Posterior cingulate gyrus (tissue), 11 donors: ENCODE results near the gene TRIM29.
A peak's percentile ranks its signal among the peaks of the same experiment; 100 is the strongest.

Experiments
- DNase-seq, 10 donors: peaks; one replicate each; pipeline versions ENCODE4 v3.0.0 to v3.0.0-alpha.2; 2020 to 2021; ENCODE audit warnings: mixed read lengths in 3 of 10
- intact Hi-C: fragments of 100-400 bp; cut with DNase I; formaldehyde crosslinking; loops from one replicate; pipeline ENCODE4 v1.15.1; 2023

The TRIM29 gene

DNA sequence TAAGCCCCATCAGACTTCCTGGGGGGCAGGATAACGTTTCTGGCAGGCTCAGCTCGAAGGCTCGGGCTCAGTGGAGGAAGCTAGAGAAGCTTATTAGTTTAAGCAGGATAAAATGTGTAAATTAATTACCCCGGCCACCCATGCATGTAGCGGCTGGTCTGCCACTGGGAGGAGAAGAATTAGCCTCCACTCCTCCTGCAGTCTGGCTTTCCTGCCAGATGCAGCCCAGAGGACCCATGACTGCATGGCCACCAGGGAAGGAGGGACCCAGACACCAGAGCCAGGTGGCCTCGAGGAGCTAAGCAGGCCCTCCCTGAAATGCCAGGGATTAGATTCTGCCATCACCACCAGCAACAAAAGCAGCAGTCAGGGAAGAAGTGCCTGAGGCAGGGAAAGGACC is 32.3 kb downstream of the TRIM29 start:
- DNase-seq: peak in 1 of 10 donors; percentile 39
- intact Hi-C loops: no loop called here

DNA sequence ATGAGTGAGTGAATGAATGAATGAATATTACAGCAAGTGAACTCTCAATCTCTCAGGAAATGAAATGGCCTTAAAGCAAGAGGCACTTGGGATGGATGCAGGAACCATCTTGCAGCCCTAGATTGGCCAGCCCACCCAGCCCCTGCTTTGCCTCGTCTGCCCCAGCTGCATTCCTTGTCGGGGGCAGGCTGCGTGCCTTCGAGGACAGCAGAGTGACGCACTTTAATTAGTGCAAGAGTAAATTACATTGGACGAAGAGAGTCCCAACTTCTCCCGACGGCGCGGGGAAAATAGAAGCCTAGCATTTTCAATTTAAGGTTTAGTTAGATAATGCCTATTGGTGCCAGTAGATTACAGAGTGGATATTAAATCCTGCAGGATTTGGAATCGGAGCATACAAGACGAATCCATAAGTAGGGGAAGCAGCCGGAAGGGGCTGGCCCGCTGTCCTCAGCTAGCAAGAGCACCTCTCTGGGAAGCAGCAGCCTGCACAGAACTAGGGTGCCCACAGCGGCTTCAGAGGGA is 33.8 kb downstream of the TRIM29 start:
- DNase-seq: peak in 1 of 10 donors; percentile 63
- intact Hi-C loops: no loop called here

DNA sequence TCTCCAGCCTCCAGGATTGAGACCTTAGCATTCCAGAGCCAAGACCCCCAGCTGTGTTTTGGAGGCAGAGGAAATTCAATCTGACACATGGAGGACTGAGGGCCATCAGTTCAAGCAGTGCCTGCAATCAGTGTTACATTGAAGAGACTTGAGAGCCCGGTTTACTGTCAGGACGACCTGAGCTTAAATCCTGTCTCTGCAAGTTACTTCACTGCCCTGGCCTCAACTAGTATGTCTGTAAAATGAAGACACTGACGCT is 35.1 kb downstream of the TRIM29 start:
- no peak for DNase-seq
- intact Hi-C loops: no loop called here

DNA sequence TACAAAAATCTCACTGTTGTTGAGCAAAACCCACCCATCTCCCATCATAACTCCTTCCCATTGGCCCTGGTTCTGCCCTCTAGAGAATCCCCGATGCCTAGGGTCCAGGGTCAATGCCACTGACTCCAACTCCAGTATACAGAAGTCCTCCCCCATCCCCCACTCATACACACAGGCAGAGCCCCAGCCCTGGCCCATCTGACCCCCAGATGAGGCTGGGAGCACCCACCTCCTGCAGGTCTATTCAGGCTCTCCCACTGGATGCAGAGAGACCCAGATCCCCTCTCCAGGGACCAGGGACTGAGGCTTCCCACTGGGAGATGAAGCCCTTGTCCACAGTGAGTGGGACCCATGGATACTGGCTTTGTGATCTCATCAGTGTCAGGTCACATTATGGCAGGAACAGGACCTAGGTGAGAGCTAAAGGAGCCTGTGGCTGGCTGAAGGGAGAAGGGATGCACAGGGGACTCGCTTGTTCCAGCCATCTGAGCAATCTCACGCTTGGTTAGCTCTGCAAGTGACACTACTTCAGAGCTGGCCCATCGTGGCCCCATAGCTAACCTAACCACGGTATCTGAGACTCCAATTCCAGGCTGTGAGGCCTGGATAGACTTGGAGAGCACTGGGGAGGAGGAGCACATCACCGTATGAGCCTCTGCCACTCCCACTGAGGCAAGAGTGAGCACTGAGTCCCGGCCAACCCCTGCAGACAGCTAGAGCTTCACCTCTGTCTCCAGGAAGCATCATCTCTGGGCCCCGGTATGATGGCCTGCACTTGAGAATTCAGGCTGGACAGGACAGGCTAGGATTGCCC is 35.7 kb downstream of the TRIM29 start:
- intact Hi-C loops: no loop called here
- DNase-seq: peak in 3 of 10 donors; percentile 27 to 68 (median 62)

DNA sequence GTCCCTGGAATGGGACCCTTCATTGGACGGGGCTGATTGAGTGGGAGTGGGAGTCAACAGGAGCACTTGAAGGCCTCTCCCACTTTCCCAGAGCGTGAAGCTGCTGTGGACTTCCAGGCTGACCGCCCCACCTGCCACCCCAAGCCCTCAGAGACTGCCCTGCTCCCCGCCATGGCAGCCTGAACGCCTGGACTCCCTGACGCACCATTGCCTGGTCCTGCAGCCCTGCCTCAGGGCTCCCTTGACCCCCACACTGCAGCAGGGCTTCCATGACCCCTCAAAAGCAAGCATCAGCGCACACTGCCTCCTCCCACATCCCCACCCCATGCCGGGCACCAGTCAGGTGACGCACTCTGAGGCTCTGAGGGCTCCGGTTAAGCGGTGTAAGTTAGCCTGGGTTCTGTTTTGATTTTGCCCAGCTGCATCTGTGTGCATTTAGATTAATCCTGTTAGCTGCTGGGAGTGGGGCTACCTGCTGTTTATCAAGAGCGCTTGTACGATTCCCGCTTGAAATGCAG is 39.4 kb downstream of the TRIM29 start:
- intact Hi-C loops: no loop called here
- DNase-seq: peak in 2 of 10 donors; percentile 36 to 67

DNA sequence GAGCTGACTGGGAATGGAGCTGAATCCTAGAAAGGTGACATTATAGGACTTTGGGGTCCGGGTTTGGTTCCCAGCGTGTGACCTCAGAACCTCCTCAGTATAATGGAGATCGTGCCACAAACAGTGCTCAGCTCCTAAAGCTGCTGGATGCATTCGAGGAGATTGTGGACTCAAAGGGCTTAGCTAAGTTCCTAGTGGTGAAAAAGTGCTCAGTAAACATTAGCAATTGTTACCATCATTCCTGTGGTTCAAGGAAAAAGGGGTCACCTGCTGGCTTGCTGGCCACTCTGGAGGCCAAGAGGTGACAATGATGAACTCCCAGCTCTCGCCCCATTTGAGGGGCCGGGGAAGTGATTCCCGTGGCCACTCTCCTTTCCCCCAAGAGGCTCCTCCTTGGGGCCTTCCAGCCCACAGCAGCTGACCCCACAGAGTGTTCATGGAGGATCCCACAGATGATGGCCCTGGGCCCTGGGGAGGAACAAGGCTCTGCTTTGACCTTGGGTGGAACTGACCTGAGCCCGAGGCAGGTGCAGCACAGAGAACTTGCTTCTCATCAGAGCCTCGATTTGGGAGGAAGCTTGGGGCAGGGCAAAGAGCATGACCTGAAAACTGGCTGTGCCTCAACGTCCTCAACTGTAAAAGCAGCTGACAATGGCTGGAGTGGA is 40.1 kb downstream of the TRIM29 start:
- intact Hi-C loops: no loop called here
- DNase-seq: peak in 2 of 10 donors; percentile 19 to 75

DNA sequence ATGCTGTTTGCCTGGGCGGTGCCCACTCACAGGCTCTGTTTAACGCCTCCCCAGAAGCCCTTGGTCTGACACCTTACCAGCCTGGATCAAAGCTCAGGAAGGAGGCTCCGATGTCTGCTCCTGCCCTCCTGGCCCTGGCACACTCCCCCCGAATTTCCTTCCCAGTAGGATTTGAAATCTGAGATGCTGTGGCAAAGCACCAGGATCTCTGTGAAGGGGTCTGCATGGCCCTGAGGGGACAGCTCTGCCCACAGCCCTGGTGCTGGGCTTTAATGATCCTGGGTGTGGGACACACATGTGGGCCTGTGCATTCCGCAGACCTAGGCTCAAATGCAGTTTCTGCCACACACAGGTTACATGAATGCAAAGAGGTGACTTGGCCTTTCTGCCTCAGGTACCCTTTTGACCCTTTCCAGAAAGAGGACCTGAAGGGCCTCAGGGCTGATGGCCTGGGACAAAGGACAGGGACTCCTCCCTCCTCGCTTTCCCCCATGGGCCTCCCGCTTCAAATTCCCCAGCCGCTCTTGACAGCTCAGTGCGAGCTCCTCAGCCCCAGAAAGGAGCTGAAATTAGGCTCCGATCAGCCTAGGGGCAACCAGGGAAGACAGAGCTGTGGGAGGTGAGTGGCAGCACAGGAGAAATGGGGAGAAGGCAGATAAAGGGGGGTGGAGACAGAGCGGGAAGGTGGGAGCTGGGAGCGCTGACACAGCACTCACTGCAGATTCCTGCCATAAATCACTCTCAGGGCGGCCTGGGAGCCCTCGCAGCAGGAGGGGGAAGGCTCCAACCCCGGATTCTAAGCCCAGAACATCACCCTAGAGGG is 41.3 kb downstream of the TRIM29 start:
- intact Hi-C loops: no loop called here
- peak in 2 of 10 donors; percentile 40 to 68 for DNase-seq

DNA sequence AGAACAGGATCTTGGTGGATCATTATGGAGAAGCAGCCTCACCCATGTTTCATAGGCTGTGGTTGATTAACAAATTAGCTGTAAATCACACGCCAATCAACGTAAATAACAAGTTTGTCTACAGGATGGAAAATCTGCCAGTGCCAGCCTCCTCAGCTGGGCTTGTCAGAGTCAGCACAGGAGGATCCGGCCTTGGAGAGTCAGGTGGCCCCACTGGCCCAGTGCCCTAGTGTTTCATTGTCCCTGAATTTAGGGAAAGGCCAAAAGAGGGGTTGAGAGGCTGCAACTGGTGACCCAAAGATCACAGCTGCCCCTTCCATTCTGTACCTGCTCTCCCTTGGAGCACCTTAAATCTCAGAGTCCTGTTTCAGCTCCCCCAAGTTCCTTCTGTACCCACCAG is 42.4 kb downstream of the TRIM29 start:
- DNase-seq: peak in 2 of 10 donors; percentile 38 to 61
- intact Hi-C loops: no loop called here

DNA sequence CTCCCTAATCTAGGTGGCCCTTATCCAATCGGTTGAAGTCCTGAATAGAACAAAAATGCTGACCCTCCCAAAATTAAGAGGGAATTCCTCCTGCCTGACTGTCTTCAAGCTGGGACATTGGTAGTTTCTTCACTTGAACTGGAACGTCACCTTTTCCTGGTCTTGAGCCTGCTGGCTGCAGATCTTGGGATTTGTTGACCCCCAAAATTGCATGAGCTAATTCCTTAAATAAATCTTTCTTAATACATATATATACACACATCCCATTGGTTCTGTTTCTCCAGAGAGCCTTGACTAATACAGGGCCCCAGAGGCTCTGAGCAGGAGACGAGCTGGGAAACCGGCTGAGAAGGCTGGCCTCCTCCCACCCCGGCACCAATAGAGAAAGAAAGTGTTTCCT is 46.2 kb downstream of the TRIM29 start:
- DNase-seq: peak in 2 of 10 donors; percentile 5 to 42
- intact Hi-C loops: no loop called here

DNA sequence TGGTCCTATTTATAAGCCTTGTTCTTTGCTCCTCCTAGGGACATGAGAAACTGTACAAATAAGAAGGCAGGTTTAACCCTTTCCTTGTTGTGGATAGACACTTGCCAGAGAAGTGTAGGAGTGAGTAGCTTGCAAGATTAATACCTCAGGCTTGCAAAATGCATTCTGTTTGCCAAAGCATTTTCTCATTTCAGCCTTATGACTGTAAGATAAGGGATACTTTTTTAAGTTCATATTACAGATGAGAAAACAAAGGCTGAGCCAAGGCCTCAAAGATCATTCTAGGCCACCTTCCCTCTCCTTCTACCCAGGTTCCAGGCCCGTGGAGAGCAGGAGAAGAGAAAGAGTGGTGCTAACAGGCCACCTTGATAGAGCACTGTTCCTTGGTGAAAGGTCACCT is 46.8 kb downstream of the TRIM29 start:
- DNase-seq: peak in 1 of 10 donors; percentile 16
- intact Hi-C loops: no loop called here

DNA sequence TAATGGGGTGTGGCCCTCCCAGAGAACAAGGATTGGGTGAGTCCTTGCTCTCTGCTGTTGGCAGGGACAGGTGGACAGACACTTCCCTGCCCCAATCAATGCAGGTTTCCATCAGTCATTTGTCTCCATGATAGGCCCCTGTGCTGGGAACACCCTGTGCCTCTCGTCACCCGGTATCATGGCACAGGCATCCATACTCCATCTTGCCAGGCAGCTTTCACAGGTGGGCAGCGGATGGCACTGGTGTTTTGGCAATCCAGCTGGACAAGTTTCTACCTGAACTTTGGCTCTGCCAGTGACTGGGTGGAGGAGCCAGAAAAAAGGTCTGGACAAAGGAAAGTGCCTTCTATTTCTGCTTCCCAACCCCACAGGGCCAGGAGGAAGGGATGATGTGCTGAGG is 47.5 kb downstream of the TRIM29 start:
- peak in 2 of 10 donors; percentile 30 to 58 for DNase-seq
- intact Hi-C loops: no loop called here

DNA sequence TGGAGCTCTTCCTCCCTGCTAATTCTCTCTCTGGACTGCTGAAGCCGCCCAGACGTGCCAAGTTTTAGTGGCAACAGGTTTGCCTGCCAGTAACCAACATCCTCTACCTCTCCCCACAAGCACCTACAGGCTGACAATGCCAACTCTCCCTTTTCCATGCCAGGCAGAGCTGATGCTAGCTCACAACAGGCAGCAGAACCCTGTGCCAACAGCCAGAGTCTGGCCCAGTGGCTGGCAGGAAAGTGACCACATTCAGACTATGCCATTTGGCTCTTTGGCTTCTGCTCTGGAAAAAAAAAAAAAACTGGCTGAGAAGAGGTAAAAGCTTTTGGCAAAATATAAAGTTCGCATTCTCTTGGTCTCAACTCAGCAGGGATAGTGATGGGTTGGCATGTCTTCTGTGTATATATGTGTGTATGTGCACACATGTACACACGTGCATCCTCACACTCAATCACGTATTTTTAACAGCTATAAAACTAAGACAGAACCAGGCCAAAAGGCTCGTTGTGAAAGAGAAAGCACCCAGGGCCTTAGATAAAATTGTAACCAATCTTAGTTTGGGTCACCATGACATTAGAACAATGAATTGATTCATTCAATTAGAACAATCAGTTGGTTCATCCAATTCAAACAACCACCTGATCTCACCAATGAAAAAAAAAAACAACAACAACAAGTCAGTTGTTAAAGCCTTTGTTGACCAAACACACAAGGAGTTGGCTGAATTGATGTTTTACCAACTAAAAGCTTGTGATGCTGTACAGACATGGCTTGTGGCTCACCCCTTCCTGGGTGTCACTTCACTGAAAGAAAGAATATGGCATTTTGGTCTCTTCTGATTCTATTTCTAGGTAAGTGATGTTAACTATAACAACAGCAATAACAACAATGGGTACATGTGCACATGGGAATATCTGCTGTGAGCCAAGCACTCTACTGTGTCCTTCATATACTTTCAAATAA is 48.6 kb downstream of the TRIM29 start:
- intact Hi-C loops: loop anchor here (5.0 kb wide), 1 partner anchor 112 kb away; no protein-coding TSS in a partner anchor
- peak in 9 of 10 donors; percentile 28 to 92 (median 55) for DNase-seq

DNA sequence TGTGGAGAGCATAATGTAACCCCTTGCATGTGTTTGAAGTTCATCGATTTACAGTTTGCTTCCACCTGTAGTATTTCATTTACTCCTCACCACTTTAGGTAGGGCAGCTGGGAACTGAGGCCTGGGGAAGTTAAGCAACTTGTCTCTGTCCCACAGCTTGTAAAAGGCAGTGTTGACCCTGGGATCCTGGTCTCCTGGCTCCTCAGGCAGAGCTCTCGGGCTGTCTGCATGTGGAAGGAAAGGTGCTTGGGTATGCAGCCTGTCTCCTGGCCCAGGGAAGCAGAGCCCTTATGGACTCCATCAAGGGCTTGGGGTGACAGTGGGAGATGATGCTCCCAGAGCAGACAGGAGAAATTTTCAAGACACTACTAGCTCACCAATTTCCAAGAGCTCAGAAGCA is 49.9 kb downstream of the TRIM29 start:
- intact Hi-C loops: loop anchor here (5.0 kb wide), 1 partner anchor 111 kb away; no protein-coding TSS in a partner anchor
- DNase-seq: peak in 2 of 10 donors; percentile 58 to 71

DNA sequence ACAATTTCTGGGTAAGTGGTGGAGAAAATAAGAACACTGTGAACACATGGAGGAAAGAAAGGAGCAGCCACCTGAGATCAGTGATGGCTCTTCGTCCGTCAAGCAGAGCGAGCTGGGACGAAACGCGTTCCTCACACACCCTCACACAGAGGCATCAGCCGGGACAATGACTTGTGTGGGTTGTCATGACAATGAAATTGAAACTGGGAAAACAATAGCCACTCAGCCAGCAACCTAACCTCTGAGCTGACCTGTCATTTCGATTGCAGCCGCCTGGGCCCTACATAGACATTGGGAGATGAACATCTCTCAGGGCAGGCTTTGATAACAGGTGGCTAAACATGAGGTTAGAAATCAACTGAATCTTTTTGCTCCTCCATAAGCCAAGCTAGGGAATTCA is 51.3 kb downstream of the TRIM29 start:
- DNase-seq: peak in 3 of 10 donors; percentile 31 to 74 (median 70)
- intact Hi-C loops: loop anchor here (5.0 kb wide), 1 partner anchor 109 kb away; no protein-coding TSS in a partner anchor

DNA sequence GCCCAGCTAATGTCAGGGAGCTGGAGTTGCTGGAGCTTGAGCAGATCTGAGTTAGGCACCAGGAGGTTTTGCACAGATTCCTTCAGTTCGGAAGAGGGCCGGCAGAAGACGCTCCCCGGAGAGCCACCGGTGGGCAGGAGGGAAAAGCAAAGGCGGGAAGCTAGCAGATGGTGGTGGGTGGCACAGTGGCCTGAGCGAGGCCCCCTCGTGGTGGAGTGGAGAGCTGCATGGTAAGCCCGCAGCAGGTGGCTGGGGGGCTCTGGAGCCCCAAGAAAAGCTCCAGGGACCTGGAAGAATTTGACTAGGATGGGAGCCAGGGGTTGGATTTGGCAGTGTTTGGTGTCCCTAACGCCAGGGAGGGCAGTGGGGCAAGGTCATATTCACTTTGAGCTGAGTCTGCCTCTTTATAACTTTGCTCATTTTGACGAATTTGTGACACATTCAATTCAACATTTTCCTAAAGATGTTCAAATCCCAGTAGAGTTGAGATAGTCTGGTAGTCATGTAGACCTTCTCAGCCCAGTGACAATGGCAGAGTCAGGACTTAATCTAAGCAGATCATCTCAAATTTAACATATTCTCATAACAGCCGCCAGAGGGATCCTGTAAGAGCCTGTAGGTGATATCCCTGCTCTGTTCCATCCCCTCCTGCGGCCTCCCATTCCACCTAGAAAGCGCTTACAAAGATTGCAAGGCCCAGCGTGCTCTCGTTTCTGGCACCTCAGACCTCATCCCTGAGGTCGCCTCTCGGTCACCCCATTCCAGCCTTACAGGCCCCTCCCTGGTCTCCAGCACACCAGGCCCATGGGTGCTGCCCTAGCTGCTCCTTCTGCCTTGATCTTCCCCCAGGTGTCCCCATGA is 57.9 kb downstream of the TRIM29 start:
- intact Hi-C loops: no loop called here
- peak in 2 of 10 donors; percentile 25 to 92 for DNase-seq

DNA sequence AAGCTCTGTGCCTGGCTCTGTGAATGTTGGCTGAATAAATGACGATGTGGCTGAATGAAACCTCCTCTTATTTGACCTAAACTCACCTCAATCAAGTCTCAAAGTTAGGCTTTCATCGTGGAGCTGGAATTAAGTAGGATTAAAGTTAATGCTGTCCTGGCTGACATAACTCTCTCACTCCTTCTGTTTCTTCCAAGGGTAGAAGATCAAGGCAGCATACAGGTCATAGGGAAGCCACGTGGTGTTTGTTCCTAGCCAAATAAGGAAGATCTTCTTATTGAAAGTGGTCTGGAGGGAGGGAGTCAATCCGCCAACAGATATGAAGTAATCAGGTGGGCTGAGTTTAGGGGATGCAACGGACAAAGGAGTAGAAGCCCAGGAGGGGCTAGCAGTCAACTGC is 59.5 kb downstream of the TRIM29 start:
- DNase-seq: no peak
- intact Hi-C loops: no loop called here

DNA sequence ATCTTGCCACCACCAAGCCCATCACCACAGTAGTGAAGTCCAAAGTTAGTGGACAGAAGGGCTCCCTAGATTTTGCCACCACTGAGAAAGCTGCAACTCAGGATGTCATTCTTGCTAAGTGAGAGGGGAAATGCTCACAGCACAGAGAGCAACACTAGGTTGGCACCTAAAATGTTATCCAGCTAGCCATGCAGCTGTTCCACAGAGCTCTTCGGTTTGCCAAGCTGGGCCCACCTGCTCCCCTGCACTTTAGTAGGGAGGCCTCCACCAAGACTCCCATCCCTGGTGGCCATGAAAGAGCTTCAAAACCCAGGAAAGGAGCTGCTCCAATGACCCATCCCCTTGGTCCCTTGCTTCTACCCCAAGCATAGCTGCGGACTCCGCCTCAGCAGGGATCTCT is 63.8 kb downstream of the TRIM29 start:
- DNase-seq: peak in 1 of 10 donors; percentile 6
- intact Hi-C loops: no loop called here

DNA sequence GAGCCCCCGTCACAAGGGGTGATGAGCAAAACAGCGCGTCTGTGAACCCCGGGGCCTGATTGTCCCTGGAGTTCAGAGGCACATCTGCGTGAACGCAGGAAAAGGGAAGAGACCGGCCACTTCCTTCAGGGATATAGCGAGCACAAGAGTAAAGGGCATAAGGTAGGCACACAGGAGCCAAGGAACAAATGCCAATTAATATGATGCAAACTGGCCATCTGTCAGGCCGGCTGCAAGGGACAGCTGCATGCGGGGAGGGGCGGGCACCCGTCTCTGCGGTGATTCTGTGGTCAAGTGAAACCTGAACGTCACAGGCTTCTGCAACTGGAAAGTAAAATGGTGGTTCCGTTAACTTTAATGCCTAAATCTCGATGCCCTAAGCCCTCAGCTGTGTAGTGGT is 64.7 kb downstream of the TRIM29 start:
- peak in 3 of 10 donors; percentile 42 to 87 (median 44) for DNase-seq
- intact Hi-C loops: no loop called here
